HEK293 (cell line): ENCODE data around the gene LEUTX.
"Not testable (repeated sequence)": the region's sequence is repeated elsewhere in the genome, so short reads cannot be mapped to it uniquely, and the experiment has no call there.

ENCODE experiments used
- CTCF ChIA-PET: fragments of 350-600 bp; formaldehyde crosslinking; extraction: SDS; loops from one replicate; lab custom pipeline; 2021; ENCODE audit warnings: antibody characterized with exemption; lab: Yijun Ruan, JAX
- POLR2A ChIA-PET: fragments of 300-600 bp; formaldehyde crosslinking; extraction: SDS; loops from one replicate; lab custom pipeline; 2020; ENCODE audit warnings: antibody characterized with exemption, inconsistent platforms; lab: Yijun Ruan, JAX
- H3K27ac ChIP-seq: fragments of 200-500 bp; sonication (Bioruptor generic); 2 replicates; pipeline ENCODE4 v1.5.1; 2014; ENCODE audit warnings: low read depth, low read length, control low read depth, inconsistent platforms; ENCODE audit errors: extremely low read depth
- H3K36me3 ChIP-seq, 2 experiments: fragments of 200-500 bp in 1 of 2; sonication (Bioruptor generic) in 1 of 2; 1 replicate in 1 of 2; 2 replicates in 1 of 2; pipeline ENCODE4 v1.5.1; 2014 to 2017; ENCODE audit warnings: inconsistent platforms in 2 of 2, low read length in 2 of 2; ENCODE audit not compliant: control insufficient read depth in 2 of 2, insufficient read depth in 1 of 2
- H3K4me1 ChIP-seq: fragments of 200-500 bp; sonication (Bioruptor generic); 2 replicates; pipeline ENCODE4 v1.5.1; 2014; ENCODE audit warnings: mild to moderate bottlenecking, low read length, inconsistent platforms; ENCODE audit not compliant: control insufficient read depth, insufficient read depth
- H3K4me3 ChIP-seq: 2 replicates; pipeline ENCODE4 v1.5.1; 2011; ENCODE audit warnings: low read depth, mild to moderate bottlenecking, control low read depth, low read length, moderate library complexity
- H3K9me3 ChIP-seq: fragments of 200-500 bp; sonication (Bioruptor generic); 2 replicates; pipeline ENCODE4 v1.5.1; 2014; ENCODE audit warnings: low read depth, low read length, inconsistent platforms; ENCODE audit not compliant: control insufficient read depth, insufficient read depth
- BCL11A ChIP-seq: fragments of 450-650 bp; formaldehyde crosslinking; IDR thresholded peaks from 2 replicates; pipeline ENCODE4 v1.5.1; 2016; ENCODE audit warnings: low read depth, missing biosample characterization, missing genetic modification characterization
- FEZF1 ChIP-seq: fragments of 450-650 bp; formaldehyde crosslinking; IDR thresholded peaks from 2 replicates; pipeline ENCODE4 v1.5.1; 2016; ENCODE audit warnings: missing biosample characterization, missing genetic modification characterization
- GFI1B ChIP-seq: fragments of 450-650 bp; formaldehyde crosslinking; IDR thresholded peaks from 2 replicates; pipeline ENCODE4 v1.5.1; 2016; ENCODE audit warnings: missing biosample characterization, missing genetic modification characterization
- GLIS1 ChIP-seq: fragments of 450-650 bp; formaldehyde crosslinking; IDR thresholded peaks from 2 replicates; pipeline ENCODE4 v1.5.1; 2016; ENCODE audit warnings: missing biosample characterization, missing genetic modification characterization
- KLF16 ChIP-seq: fragments of 450-650 bp; formaldehyde crosslinking; IDR thresholded peaks from 2 replicates; pipeline ENCODE4 v1.5.1; 2017; ENCODE audit warnings: missing biosample characterization, missing genetic modification characterization
- KLF7 ChIP-seq: fragments of 450-650 bp; formaldehyde crosslinking; IDR thresholded peaks from 2 replicates; pipeline ENCODE4 v1.5.1; 2016; ENCODE audit warnings: missing biosample characterization, missing genetic modification characterization, borderline replicate concordance
- OVOL3 ChIP-seq: fragments of 450-650 bp; formaldehyde crosslinking; IDR thresholded peaks from 2 replicates; pipeline ENCODE4 v1.5.1; 2016; ENCODE audit warnings: missing biosample characterization, missing genetic modification characterization
- SETDB1 ChIP-seq: IDR thresholded peaks from one replicate; pipeline ENCODE4 v1.6.1; 2017; ENCODE audit warnings: mild to moderate bottlenecking, low read length, moderate library complexity, mixed read lengths; ENCODE audit not compliant: insufficient read length
- ZBTB8A ChIP-seq: fragments of 450-650 bp; formaldehyde crosslinking; IDR thresholded peaks from 2 replicates; pipeline ENCODE4 v1.5.1; 2016; ENCODE audit warnings: missing biosample characterization, missing genetic modification characterization
- ZFP3 ChIP-seq: fragments of 450-650 bp; formaldehyde crosslinking; IDR thresholded peaks from 2 replicates; pipeline ENCODE4 v1.5.1; 2016; ENCODE audit warnings: low read depth, missing biosample characterization, missing genetic modification characterization
- ZFP37 ChIP-seq: fragments of 450-650 bp; formaldehyde crosslinking; IDR thresholded peaks from 2 replicates; pipeline ENCODE4 v1.5.1; 2016; ENCODE audit warnings: missing biosample characterization, missing genetic modification characterization
- ZNF121 ChIP-seq: fragments of 450-650 bp; formaldehyde crosslinking; IDR thresholded peaks from 2 replicates; pipeline ENCODE4 v1.5.1; 2016; ENCODE audit warnings: missing biosample characterization, missing genetic modification characterization
- ZNF140 ChIP-seq: fragments of 450-650 bp; formaldehyde crosslinking; IDR thresholded peaks from 2 replicates; pipeline ENCODE4 v1.5.1; 2016; ENCODE audit warnings: missing biosample characterization, missing genetic modification characterization
- ZNF175 ChIP-seq: fragments of 450-650 bp; formaldehyde crosslinking; IDR thresholded peaks from 2 replicates; pipeline ENCODE4 v1.5.1; 2016; ENCODE audit warnings: missing biosample characterization, missing genetic modification characterization
- ZNF23 ChIP-seq: fragments of 450-650 bp; formaldehyde crosslinking; IDR thresholded peaks from 2 replicates; pipeline ENCODE4 v1.5.1; 2016; ENCODE audit warnings: missing biosample characterization, missing genetic modification characterization, borderline replicate concordance
- ZNF24 ChIP-seq: fragments of 450-650 bp; formaldehyde crosslinking; IDR thresholded peaks from 2 replicates; pipeline ENCODE4 v1.5.1; 2016; ENCODE audit warnings: missing biosample characterization, missing genetic modification characterization
- ZNF394 ChIP-seq: fragments of 450-650 bp; formaldehyde crosslinking; IDR thresholded peaks from 2 replicates; pipeline ENCODE4 v1.5.1; 2016; ENCODE audit warnings: missing biosample characterization, missing genetic modification characterization, mild to moderate bottlenecking, moderate library complexity, borderline replicate concordance
- ZNF426 ChIP-seq: fragments of 450-650 bp; formaldehyde crosslinking; IDR thresholded peaks from 2 replicates; pipeline ENCODE4 v1.5.1; 2017; ENCODE audit warnings: missing biosample characterization, missing genetic modification characterization, mild to moderate bottlenecking, inconsistent platforms, moderate library complexity
- ZNF433 ChIP-seq: fragments of 450-650 bp; formaldehyde crosslinking; IDR thresholded peaks from 2 replicates; pipeline ENCODE4 v1.5.1; 2016; ENCODE audit warnings: missing biosample characterization, missing genetic modification characterization, low read depth
- ZNF514 ChIP-seq: fragments of 450-650 bp; formaldehyde crosslinking; IDR thresholded peaks from 2 replicates; pipeline ENCODE4 v1.5.1; 2016; ENCODE audit warnings: missing biosample characterization, missing genetic modification characterization
- ZNF530 ChIP-seq: fragments of 450-650 bp; formaldehyde crosslinking; IDR thresholded peaks from 2 replicates; pipeline ENCODE4 v1.5.1; 2016; ENCODE audit warnings: low read depth, missing biosample characterization, missing genetic modification characterization
- ZNF548 ChIP-seq: fragments of 450-650 bp; formaldehyde crosslinking; IDR thresholded peaks from 2 replicates; pipeline ENCODE4 v1.5.1; 2016; ENCODE audit warnings: missing biosample characterization, missing genetic modification characterization
- ZNF555 ChIP-seq: fragments of 450-650 bp; formaldehyde crosslinking; conservative IDR thresholded peaks from 2 replicates; pipeline ENCODE4 v1.5.1; 2017; ENCODE audit warnings: missing biosample characterization, mild to moderate bottlenecking, missing genetic modification characterization, inconsistent platforms
- ZNF558 ChIP-seq: fragments of 450-650 bp; formaldehyde crosslinking; IDR thresholded peaks from 2 replicates; pipeline ENCODE4 v1.5.1; 2016; ENCODE audit warnings: missing biosample characterization, missing genetic modification characterization
- ZNF560 ChIP-seq: fragments of 450-650 bp; formaldehyde crosslinking; IDR thresholded peaks from 2 replicates; pipeline ENCODE4 v1.5.1; 2017; ENCODE audit warnings: missing biosample characterization, missing genetic modification characterization, borderline replicate concordance
- ZNF610 ChIP-seq: fragments of 450-650 bp; formaldehyde crosslinking; IDR thresholded peaks from 2 replicates; pipeline ENCODE4 v1.5.1; 2016; ENCODE audit warnings: missing biosample characterization, missing genetic modification characterization, borderline replicate concordance
- ZNF654 ChIP-seq: fragments of 450-650 bp; formaldehyde crosslinking; IDR thresholded peaks from 2 replicates; pipeline ENCODE4 v1.5.1; 2016; ENCODE audit warnings: low read depth, missing biosample characterization, missing genetic modification characterization
- ZXDB ChIP-seq: fragments of 450-650 bp; formaldehyde crosslinking; IDR thresholded peaks from 2 replicates; pipeline ENCODE4 v1.5.1; 2016; ENCODE audit warnings: missing biosample characterization, missing genetic modification characterization
- TF ChIP-seq, protein P1 (sequence below): fragments of 450-650 bp; formaldehyde crosslinking; IDR thresholded peaks from 2 replicates; pipeline ENCODE4 v1.5.1; 2016; ENCODE audit warnings: missing biosample characterization, missing genetic modification characterization
- TF ChIP-seq, protein P2 (sequence below): fragments of 450-650 bp; formaldehyde crosslinking; IDR thresholded peaks from 2 replicates; pipeline ENCODE4 v1.5.1; 2016; ENCODE audit warnings: missing biosample characterization, missing genetic modification characterization
- TF ChIP-seq, protein P3 (sequence below): fragments of 450-650 bp; formaldehyde crosslinking; IDR thresholded peaks from 2 replicates; pipeline ENCODE4 v1.5.1; 2016; ENCODE audit warnings: missing biosample characterization, missing genetic modification characterization

Gene LEUTX

DNA sequence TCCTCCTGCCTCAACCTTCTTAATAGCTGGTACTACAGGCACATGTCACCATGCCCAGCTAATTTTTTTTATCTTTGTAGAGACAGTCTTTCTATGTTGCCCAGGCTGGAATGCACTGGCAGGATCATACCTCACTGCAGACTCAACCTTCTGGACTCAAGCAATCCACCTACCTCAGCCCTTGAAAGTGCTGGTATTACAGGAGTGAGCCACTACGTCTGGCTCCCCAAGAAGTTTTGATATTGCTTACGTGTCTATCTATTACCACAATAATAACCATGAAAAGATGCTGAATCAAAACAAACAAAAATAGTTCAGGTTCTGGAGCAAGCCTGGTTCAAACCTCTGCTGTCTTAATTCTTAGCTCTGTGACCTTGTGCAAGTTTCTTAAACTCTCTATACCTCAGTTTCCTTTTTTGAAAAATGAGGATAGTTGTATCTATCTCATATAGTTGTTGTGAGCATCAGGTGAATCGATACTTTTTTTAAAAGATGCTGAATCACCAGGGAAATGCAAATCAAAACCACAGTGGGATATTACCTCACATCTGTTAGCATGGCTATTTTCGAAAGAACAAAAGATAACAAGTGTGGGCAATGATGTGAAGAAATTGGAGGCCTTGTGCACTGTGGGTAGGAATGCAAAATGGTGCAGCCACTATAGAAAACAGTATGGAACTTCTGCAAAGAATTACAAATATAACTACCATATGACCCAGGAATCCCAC lies 19.0 kb upstream of the LEUTX start:
- ChIA-PET POLR2A (no interaction called here), CTCF (interaction anchor here (0.6 to 1.4 kb wide), 9 partner anchors 9 to 219 kb away, joined by 3 to 5 read pairs (median 3); no protein-coding TSS in a partner anchor)
- H3K4me3 ChIP-seq, result no peak overlapping the region
- H3K36me3 ChIP-seq, result no peaks in the 10 kb centered on the region; a peak in 1 of 3 replicates
- no peaks in the 10 kb centered on the region for H3K4me1 ChIP-seq
- TF ChIP-seq SETDB1 (no peak), KLF16 (tag by site-specific recombination) (no peak), ZNF23 (tag by site-specific recombination) (no peak), ZNF175 (tag by site-specific recombination) (no peak), OVOL3 (tag by site-specific recombination) (no peak), ZBTB8A (tag by site-specific recombination) (no peak), ZNF610 (tag by site-specific recombination) (no peak)
- no peak overlapping the region for H3K27ac ChIP-seq
- no peaks in the 10 kb centered on the region; the same call in 1 of the 2 replicates for H3K9me3 ChIP-seq

DNA sequence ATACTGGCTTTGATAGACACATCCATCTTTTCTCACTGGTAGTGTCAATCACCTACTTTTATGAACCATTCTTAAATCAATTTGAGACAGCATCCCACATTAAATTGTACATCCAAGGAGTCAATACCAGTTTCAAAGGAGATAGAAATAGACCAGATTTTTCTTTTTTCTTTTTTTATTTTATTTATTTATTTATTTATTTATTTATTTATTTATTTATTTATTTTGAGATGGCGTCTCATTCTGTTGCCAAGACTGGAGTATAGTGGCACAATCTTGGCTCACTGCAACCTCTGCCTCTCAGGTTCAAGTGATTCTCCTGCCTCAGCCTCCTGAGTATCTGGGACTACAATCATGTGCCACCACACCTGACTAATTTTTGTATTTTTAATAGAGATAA lies 16.8 kb upstream of the LEUTX start:
- POLR2A ChIA-PET, H3K36me3 ChIP-seq, H3K4me3 ChIP-seq, H3K9me3 ChIP-seq, H3K27ac ChIP-seq, H3K4me1 ChIP-seq: not testable (repeated sequence)
- CTCF ChIA-PET, result interaction anchor here (0.9 to 3.4 kb wide), 2 partner anchors 22 to 90 kb away, joined by 4 to 20 read pairs; no protein-coding TSS in a partner anchor
- TF ChIP-seq ZNF555 (tag by site-specific recombination) (peak; percentile 100), GFI1B (tag by site-specific recombination) (peak; percentile 82; the same call in 1 of the 2 replicates), ZNF514 (0 out of 2 replicates have a peak, but pooled peaks have one; percentile 80), ZNF140 (tag by site-specific recombination) (peak; percentile 98), KLF7 (tag by site-specific recombination) (peak; percentile 87; the same call in 1 of the 2 replicates), ZNF530 (tag by site-specific recombination) (peak; percentile 91), ZNF433 (tag by site-specific recombination) (peak; percentile 96), ZNF426 (tag by site-specific recombination) (peak; percentile 99), ZNF394 (tag by site-specific recombination) (peak; percentile 99), FEZF1 (tag by site-specific recombination) (peak; percentile 33; the same call in 1 of the 2 replicates), ZXDB (tag by site-specific recombination) (peak; percentile 95), ZFP37 (peak; percentile 96), ZBTB8A (tag by site-specific recombination) (peak; percentile 91), GLIS1 (peak; percentile 38), ZFP3 (tag by site-specific recombination) (peak; percentile 65), ZNF654 (tag by site-specific recombination) (peak; percentile 61), ZNF121 (tag by site-specific recombination) (peak; percentile 47; the same call in 1 of the 2 replicates), ZNF24 (tag by site-specific recombination) (0 out of 2 replicates have a peak, but pooled peaks have one; percentile 58), BCL11A (tag by site-specific recombination) (peak; percentile 45; the same call in 1 of the 2 replicates), ZNF560 (peak; percentile 99), ZNF548 (tag by site-specific recombination) (0 out of 2 replicates have a peak, but pooled peaks have one; percentile 23), ZNF558 (tag by site-specific recombination) (peak; percentile 92)
- TF ChIP-seq, protein P1, sequence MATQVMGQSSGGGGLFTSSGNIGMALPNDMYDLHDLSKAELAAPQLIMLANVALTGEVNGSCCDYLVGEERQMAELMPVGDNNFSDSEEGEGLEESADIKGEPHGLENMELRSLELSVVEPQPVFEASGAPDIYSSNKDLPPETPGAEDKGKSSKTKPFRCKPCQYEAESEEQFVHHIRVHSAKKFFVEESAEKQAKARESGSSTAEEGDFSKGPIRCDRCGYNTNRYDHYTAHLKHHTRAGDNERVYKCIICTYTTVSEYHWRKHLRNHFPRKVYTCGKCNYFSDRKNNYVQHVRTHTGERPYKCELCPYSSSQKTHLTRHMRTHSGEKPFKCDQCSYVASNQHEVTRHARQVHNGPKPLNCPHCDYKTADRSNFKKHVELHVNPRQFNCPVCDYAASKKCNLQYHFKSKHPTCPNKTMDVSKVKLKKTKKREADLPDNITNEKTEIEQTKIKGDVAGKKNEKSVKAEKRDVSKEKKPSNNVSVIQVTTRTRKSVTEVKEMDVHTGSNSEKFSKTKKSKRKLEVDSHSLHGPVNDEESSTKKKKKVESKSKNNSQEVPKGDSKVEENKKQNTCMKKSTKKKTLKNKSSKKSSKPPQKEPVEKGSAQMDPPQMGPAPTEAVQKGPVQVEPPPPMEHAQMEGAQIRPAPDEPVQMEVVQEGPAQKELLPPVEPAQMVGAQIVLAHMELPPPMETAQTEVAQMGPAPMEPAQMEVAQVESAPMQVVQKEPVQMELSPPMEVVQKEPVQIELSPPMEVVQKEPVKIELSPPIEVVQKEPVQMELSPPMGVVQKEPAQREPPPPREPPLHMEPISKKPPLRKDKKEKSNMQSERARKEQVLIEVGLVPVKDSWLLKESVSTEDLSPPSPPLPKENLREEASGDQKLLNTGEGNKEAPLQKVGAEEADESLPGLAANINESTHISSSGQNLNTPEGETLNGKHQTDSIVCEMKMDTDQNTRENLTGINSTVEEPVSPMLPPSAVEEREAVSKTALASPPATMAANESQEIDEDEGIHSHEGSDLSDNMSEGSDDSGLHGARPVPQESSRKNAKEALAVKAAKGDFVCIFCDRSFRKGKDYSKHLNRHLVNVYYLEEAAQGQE (tag by site-specific recombination), result peak; percentile 90
- TF ChIP-seq, protein P2, sequence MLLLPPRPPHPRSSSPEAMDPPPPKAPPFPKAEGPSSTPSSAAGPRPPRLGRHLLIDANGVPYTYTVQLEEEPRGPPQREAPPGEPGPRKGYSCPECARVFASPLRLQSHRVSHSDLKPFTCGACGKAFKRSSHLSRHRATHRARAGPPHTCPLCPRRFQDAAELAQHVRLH (tag by site-specific recombination), result peak; percentile 88
- TF ChIP-seq, protein P3, sequence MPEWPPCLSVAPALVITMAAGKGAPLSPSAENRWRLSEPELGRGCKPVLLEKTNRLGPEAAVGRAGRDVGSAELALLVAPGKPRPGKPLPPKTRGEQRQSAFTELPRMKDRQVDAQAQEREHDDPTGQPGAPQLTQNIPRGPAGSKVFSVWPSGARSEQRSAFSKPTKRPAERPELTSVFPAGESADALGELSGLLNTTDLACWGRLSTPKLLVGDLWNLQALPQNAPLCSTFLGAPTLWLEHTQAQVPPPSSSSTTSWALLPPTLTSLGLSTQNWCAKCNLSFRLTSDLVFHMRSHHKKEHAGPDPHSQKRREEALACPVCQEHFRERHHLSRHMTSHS (tag by site-specific recombination), result 0 out of 2 replicates have a peak, but pooled peaks have one; percentile 30
